Upper lobe of left lung (tissue), 4 donors: ENCODE measurements around the gene CCDC197.

Experiments used
- CTCF ChIP-seq, 6 experiments: fragments of 450-650 bp in 4 of 6; fragments of 200-600 bp in 2 of 6; sonication (generic) in 2 of 6; IDR thresholded peaks; one replicate each; pipeline ENCODE4 v1.5.1; 2016 to 2019; ENCODE audit warnings: antibody characterized with exemption in 6 of 6
- POLR2AphosphoS5 ChIP-seq, 2 donors: sonication (generic); formaldehyde crosslinking; IDR thresholded peaks; one replicate each; pipeline ENCODE4 v1.5.1; 2017; ENCODE audit warnings: antibody characterized with exemption in 2 of 2

- no peak for TF ChIP-seq POLR2AphosphoS5 (IDR thresholded peaks at IDR 0.05)
- no peak for TF ChIP-seq CTCF (IDR thresholded peaks at IDR 0.05)
Measured at GRCh38 chr14:93984070-93984469, 13.0 kb upstream of the CCDC197 start.
